ENCODE data around the gene HLA-F.

DNA sequence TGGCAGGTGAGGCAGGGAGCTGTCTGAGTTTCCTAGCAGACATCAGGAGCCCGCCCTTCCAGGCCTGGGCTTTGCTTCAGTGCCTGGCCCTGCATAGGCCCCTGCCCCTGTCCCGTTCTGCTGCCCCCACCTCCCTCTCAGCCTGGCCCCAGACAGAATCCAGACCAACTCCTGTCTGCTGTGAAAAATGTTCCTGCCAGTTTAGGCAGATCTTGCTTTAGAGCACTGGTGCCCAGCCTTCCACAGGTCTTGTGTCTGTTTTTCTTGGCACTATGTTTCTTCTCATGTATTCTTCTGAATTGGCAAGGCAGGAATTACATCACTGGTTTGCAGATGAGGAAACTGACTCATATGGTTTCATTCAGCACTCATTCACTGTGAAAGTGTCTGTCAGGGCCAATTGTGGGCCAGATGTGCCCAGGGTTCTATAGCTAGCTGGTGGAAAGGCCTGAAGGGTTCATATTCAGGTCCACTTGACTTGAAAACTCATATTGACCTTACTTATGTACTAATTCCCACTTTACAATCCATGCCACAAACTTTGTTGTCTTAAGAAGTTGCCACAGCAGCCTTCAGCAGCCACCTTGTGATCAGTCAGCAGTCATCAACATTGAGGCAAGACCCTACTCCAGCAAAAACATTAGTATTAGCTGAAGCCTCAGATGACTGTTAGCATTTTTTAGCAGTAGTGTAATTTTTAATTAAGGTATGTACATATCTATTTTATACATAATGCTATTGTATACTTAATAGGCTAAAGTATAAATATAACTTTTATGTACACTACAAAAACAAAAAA lies 40.5 kb downstream of the HLA-F start:
- TF ChIP-seq, protein P1, sequence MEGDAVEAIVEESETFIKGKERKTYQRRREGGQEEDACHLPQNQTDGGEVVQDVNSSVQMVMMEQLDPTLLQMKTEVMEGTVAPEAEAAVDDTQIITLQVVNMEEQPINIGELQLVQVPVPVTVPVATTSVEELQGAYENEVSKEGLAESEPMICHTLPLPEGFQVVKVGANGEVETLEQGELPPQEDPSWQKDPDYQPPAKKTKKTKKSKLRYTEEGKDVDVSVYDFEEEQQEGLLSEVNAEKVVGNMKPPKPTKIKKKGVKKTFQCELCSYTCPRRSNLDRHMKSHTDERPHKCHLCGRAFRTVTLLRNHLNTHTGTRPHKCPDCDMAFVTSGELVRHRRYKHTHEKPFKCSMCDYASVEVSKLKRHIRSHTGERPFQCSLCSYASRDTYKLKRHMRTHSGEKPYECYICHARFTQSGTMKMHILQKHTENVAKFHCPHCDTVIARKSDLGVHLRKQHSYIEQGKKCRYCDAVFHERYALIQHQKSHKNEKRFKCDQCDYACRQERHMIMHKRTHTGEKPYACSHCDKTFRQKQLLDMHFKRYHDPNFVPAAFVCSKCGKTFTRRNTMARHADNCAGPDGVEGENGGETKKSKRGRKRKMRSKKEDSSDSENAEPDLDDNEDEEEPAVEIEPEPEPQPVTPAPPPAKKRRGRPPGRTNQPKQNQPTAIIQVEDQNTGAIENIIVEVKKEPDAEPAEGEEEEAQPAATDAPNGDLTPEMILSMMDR (IDR thresholded peaks at IDR 0.05), result no peak
- TF ChIP-seq CEBPB (IDR thresholded peaks at IDR 0.05) (no peak), NR3C1 (IDR thresholded peaks at IDR 0.05) (no peak), JUNB (IDR thresholded peaks at IDR 0.05) (no peak), JUN (IDR thresholded peaks at IDR 0.05) (no peak)
